NK-92 (cell line): ENCODE results near the gene PIGA.
"Not testable (repeated sequence)": the region's sequence is repeated elsewhere in the genome, so short reads cannot be mapped to it uniquely, and the experiment has no call there.

Experiments used
- DNase-seq: peaks from one replicate; lab custom pipeline; 2025; ENCODE audit not compliant: unreplicated experiment; lab: John Stamatoyannopoulos, UW

The PIGA gene

DNA sequence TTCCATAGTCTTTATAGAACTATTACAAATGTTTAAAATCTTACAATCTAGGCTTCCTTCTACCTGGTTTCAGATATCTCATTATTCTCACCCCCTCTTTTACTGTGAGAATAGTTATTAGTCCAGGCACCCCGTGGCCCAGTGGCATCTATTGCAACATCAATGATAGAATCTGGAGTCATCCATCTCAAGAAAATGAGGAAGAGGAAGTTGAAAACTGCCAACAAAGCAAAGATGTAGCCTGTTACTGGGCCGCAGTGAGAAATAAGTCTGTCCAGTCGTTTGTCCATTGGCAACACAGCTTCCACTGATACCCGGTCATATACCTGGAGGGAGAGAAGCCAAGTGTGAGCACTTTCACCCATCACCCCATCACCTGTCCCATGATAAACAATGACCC lies 13.9 kb downstream of the PIGA start:
- no peak for DNase-seq

DNA sequence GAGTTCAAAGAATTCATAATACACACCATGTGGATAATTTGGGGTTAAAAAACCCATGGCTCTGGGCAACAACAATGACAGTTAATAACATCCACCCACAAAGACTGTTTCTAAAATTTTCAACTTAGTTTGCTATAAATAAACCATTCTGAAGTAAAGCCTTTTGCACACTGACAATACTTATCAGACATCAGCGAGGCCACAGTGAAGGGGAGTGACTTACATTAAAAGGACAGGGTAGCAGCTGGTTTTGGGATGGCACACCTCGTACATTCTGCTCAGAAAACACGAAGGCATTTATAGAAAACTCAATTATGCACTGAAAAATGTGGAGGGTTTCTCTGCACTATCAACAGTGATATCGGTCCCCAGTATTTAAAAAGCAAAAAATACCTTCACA lies 15.0 kb downstream of the PIGA start:
- DNase-seq, result no peak

DNA sequence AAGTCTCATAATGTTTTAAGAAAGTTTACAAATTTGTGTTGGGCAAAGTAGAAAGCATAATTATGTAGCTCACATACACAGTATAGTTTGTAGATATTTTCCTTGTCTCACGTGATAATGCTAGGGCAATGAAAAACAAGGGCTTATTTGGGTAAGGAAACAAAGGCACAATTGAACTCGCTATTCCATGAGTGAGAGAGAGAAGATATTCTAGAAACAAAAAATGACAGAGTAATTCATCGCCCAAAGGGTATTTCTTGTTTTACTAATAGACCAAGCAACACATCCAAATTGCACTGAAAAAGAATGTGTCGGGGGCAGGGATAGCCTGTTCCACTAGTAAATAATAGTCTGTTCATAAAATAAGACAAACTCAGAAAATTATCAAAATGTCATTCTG lies 16.2 kb downstream of the PIGA start:
- no peak for DNase-seq

DNA sequence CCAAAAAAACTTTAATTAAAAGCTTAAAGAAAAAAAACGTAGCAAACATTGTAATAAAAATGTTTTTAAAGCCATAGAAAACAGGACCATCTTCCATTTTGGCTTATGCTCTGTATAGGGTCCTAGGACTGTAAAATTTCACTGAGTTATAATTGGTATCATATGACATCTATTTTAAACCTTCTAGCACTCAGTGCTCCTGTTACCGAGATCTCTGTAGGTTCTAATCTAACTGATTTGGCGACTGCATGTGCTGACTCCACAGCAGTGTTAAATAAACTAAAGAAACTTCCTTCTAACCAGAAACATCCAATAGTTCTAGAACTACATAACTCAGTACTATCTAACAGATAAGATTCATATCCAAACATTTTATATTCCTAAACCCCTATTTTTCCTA lies 19.8 kb downstream of the PIGA start, which contains the start of gene ASB11:
Gene ASB11, minus strand, starts transcription at position 132 of the 400 bp plus-strand sequence. Its CDS starts 35 bp downstream, at position 97.
- no peak for DNase-seq

DNA sequence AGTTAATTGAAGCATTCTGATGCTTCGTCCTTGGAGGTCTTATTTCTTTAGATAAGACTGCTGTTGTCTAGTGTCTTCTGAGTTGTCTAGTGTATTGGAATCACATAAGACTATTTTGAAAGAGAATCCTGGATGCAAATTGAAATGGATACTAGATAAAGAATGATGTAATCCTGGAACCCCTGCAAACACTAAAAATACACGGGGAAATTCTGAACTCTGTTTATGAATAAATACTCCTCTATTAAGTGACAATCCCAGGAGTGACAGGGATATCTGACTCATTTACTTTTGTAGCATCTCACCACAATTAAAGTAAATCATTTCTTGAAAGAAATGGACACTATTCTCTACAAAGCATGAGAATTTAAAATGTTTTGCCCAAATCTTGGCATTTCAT lies 20.9 kb downstream of the PIGA start:
- DNase-seq, result no peak

DNA sequence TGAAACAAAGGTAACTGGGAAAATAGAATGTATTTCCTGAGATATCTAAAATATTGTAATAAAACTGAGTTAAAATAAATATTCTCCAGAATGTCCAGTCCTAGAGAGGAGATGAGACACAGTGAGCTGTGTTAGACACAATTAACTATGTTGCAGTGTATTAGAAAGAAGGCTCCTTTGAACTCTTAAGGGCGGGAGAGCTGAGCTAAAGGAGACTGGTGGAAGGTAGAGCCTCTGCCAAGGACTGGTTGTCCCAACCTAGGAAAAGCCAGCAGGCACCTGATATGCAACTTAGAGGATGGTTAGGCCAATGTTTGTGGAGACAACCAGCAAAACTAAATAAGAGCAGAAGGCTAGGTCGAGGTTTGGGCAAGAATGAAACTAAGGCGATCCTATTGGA lies 24.2 kb downstream of the PIGA start:
- no peak for DNase-seq

DNA sequence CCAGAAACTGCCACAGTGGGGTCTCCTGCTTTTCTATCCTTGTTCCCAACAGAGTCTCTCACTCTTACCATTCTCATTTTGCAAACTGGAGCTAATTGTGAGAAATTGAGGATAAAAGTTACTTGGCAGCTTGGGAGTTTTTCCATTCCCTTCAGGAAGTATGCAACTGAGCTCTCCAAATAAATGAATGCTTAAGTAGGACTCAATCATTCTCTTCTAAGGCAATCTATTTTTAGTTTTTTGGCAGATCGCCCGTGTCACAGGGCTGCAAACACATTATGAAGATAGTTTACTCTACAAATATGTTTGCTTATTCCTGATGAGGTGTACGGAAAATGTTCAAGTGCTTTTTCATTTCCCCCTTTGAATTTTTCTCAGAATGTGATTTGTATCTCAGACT lies 25.2 kb downstream of the PIGA start:
- DNase-seq, result no peak

DNA sequence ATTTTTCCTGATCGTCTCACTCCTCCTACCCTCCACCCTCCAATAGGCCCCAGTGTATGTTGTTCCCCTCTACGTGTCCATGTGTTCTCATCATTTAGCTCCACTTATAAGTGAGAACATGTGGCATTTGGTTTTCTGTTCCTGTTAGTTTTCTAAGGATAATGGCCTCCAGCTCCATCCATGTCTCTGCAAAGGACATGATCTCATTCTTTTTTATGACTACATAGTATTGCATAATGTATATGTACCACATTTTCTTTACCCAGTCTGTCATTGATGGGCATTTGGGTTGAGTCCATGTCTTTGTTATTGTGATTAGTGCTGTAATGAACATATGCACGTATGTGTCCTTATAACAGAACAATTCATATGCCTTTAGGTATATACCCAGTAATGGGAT lies 29.4 kb downstream of the PIGA start:
- not testable (repeated sequence) for DNase-seq

DNA sequence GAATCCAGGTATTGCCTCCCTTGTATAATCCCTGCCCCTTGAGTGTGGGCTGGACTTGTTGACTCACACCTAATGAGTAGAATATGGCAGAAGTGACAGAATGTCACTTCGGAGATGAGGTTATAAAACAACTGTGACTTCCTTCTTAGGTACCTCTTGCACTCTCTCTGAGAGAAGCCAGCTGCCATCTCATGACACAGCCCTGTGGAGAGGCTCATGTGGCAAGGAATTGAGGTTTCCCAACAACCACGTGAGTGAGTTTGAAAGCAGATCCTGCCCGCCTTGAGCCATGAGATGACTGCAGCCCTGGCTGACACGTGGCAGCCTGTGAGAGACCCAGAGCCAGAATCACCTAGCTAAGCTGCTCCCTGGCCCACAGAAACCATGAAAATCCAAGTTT lies 33.4 kb downstream of the PIGA start:
- no peak for DNase-seq

DNA sequence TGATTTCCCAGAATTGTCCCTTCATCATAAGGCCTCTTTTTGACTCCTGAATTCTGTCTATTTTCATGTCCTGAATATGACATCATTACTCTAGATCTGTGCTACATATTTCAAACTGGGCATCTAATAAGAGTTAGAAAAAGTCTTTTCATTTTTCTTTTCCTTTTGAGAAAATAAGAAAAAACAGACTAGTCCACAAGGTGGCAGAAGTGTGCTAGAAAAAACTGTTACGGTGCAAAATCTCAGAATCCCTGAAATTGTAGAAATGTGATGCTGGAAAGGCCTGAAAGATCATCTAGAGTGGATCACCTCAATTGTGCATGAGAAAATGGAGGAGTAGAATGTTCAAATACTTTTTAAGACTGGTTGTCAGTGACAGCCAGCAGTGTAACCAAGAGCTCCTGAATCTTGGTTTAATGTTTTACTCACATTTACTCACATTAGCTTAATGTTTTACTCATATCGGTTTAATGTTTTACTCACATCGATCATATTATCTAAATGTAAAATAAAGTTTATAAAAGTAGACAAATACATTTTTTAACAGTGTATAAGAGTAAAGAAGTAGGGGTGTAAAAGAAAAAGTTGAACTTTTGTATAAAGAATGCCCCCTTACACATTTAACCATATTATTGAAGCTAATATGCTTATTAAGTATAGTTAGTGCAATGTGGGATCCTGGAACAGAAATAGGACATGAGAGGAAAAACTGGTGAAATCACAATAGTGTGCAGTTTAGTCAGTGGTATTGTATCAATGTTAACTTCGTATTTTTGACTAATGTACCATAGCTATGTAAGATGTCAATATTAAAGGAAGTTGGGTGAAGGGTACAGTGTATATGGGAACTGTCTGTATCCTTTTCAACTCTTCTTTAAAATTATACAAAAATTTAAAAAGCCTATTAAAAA lies 35.1 kb downstream of the PIGA start:
- no peak for DNase-seq

DNA sequence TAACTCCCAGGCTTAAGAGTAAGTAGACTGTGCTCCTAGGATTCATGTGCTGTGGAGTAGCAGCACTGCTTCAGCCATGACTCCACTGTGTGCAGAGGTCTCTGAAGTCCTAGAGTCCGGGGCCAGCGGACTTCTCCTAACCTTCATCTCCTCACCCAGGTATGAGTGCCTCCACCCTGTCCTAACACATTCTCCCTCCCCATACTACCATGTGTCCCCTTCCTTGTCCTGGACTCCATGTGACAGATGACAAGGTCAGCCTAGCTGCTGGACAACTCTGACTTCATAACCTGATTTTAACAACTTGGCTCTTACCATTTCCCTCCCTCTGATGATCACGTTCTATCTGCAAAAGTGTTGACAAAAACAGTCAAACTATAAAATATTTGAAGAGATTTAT lies 36.5 kb downstream of the PIGA start:
- DNase-seq, result no peak

DNA sequence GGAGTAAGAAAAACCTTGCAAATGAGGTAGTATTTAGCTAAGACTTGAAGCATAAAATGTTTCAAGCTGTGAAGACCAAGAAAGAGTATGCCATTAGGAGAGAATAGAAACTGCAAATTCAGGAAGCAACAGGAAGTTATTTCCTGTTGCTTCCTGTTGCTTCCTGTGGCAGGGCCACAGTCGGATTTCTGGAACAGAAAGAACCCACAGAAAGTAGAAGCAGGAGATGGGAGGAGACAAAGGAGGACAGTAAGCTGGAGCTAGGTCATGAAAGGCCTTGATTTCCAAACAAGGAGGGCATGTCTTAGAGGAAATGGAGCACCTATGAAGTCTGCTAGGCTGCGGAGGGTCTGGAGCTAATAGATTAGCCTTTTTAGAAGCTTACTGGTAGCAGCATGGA lies 37.1 kb downstream of the PIGA start:
- no peak for DNase-seq

DNA sequence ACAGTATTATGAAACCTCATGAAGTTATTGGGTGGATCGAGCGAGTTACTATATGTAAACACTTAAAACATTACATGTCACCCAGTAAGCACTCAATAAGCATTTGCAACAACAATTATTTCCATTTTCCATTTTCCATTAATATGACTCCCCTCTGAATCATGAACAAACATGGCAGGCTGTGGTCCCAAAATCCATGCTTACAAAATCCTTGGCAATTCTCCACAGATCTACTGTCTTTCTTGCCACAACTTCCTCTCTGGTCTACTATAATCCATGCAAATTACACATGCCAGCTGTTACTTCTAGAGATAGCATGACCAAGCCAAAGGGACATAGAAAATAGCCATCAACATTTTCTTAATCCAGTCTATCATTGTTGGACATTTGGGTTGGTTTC lies 41.9 kb downstream of the PIGA start:
- DNase-seq, result no peak

DNA sequence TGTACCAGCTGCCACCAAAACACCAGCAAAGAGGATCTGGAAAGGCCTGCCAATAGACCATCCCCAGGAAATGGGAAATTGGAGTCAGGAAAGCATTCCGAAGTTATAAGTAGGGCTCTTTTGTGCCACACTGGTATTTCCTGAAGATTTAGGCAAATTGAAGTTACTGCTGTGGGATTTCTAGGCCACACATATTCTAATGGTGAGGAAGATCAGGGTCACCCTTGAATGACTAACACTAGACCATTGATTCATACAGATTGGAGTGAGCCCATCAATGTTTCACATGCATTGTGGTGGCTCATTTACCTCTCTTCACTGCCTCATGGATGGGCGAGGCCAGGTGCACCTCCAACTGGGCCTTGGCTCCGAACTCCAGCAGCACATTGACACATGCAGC lies 42.5 kb downstream of the PIGA start:
- DNase-seq, result no peak

DNA sequence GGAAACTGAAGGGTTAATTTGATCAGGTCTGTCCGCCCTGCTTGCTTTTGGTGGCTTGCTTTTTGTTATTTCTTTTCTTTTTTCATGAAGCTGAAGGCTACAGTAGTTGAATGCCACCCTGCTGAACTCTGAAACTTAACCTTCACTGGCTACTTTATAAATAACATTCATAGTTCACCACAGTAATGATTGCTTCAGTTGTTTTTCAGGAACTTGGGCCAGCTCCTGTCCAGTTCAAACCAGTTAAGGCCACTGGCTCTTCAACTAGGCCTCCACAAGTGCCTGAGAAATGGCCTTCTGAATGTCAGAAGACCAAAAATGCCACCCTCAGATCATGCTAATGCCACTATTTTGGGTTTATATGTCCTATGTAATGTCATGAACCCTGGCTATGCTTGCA lies 57.7 kb downstream of the PIGA start:
- no peak for DNase-seq

DNA sequence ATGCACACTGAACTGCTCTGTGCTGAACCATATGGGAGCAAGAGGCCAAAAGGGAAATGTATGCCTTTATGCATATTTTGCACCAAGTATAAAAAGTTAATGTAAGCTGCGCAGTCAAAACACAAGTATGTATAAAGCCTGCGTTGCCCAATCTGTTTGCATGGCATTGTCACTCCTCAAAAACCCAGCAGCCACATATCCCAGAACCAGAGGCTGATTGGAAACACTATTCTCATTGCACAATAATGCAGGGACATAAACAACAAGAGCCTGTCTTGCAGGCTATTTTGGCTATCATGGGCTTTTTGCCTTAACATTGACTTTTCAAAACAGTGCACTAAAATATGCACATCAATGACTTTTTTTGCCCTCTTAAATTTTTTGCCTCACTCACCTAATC lies 60.4 kb downstream of the PIGA start:
- DNase-seq, result no peak

DNA sequence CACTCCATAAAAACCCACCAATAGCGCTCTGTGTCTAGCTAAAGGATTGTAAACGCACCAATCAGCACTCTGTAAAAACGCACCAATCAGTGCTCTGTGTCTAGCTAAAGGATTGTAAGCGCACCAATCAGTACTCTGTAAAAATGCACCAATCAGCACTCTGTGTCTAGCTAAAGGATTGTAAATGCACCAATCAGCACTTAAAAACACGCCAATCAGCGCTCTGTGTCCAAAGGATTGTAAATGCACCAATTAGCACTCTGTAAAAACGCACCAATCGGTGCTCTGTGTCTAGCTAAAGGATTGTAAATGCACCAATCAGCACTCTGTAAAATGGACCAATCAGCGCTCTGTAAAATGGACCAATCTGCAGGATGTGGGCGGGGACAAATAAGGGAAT lies 62.0 kb downstream of the PIGA start:
- DNase-seq, result not testable (repeated sequence)

DNA sequence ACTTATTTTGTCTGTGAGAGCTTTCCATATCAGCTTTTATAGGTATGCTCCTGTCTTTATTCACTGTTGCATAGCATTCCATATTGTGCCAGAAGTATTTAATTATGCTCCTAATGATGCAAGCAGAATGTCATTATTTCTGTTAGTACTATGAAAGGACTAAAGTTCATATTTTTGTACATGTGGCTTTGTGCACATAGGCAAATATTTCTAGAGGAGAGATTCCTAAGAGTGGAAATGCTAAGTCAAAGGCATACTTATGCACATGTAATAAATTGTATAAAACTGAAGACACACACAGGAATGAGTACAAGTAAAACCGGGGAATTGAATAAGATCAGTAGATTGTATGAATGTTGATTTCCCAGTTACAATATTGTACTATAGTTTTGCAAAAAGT lies 63.6 kb downstream of the PIGA start:
- no peak for DNase-seq

DNA sequence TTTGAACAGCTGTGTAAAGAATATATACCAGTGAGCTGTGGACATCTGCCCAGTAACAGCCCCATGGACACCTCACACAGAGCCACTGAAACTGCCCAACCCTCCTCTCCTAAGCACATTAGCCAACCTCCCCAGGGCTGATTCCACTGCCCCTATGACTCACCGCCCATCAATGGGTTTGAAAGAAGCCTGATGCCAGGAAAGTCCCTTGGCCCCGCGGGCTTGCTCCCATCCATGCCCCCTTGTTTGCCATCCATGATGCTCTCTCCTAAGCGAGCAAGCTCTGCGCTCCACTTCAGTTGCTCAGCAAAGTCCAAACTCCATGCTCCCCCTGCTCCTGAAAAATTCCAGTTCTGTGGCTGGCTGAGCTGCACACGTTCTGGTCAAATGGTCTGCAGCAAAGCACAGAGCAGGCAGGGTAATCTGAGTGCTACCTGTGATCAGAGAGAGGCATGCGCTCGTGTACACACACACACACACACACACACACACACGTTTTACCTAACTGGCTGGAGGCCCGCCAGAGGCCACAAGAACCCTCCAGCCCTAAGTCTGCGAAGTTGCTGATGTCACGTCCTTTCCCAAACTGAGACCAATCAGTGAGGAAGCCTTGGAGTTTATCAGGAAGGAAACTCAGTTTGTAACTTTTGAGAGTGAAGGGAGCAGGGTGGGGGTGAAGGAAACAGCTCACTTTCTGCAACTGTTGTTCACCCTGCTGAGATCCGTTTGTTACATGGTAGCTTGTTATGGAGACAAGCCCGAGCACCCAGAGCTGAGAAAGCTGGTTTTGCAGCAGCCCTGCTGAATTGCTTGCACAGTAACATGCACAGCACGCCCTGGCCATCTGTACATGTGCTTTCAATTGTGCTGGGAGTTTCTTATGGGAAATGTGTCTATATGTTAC lies 65.5 kb downstream of the PIGA start, which contains the start of gene ASB9:
Gene ASB9, minus strand, starts transcription at position 466 of the 904 bp plus-strand sequence. Its CDS starts 209 bp downstream, at position 257.
- no peak for DNase-seq
